ENCODE data around the gene TOP2B. TPM values are rescaled to one million over a fixed set of nuclear protein-coding genes. Genes with fewer than 3 reads are reported as not detected.

Gene TOP2B
- total and polyA plus RNA-seq, 3 donors from 2014 or later: 46.4 to 86.5 (median 76.9) TPM

DNA sequence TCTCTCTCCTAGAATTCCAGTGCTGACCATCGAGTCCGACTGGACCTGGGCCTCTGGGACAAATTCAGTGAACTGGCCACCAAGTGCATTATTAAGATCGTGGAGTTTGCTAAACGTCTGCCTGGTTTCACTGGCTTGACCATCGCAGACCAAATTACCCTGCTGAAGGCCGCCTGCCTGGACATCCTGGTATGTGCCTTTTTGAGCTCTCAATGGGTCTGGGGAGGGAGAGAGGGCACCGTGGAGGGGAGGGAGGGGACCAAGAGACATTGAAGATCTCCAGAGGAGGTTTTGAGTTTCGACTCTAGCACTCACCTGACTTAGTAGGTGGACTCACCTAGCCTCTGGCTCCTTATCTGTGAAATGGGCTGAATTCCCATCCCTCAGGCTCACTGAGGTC lies 84.2 kb downstream of the TOP2B start:
- no peaks in the 10 kb centered on the region for H3K36me3 ChIP-seq (ENCODE audit: low read depth, missing control alignments)
- WGBS, 2 donors: 89 to 93% methylated on average over 7 to 8 of the region's 8 CpGs
- intact Hi-C loops (cut with DNase I; ENCODE audit: low total_unique reads): no loop called here

DNA sequence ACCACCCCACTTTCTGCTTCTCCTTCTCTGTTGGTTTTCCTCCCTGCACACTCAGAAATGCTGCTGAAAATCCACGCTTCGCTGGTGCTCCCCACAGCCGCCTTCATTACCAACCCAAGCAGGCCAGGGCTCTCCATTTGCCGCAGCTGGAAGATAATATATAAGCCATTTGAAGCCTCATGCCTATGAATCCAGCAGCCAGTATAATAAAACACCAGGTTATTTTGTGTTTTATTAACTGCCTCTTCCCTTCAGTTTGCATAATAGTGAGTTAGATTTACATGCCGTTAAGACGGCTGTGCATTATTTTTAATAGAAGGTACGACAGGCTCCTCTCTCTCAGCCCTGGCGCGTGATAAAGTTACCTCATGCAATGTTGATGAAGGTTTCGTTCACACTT lies 86.6 kb downstream of the TOP2B start:
- TF ChIP-seq POLR2A (IDR thresholded peaks at IDR 0.05): no peak
- WGBS, 2 donors: 90 to 94% methylated on average over 9 to 10 of the region's 10 CpGs
- Histone ChIP-seq H3K9me3 (no peaks in the 10 kb centered on the region), H3K27ac (no peak overlapping the region), H3K27me3 (no peaks in the 10 kb centered on the region), H3K4me1 (peaks cover 3% of the 10 kb centered on the region), H3K4me3 (no peak overlapping the region), H3K36me3 (ENCODE audit: low read depth, missing control alignments) (no peaks in the 10 kb centered on the region)
- intact Hi-C loops (cut with DNase I; ENCODE audit: low total_unique reads): no loop called here
- DNase-seq: no peak

More for the DNA sequence above, 84.2 kb downstream of the TOP2B start:
- no peak for TF ChIP-seq POLR2A (IDR thresholded peaks at IDR 0.05)
- TF ChIP-seq, protein P1, sequence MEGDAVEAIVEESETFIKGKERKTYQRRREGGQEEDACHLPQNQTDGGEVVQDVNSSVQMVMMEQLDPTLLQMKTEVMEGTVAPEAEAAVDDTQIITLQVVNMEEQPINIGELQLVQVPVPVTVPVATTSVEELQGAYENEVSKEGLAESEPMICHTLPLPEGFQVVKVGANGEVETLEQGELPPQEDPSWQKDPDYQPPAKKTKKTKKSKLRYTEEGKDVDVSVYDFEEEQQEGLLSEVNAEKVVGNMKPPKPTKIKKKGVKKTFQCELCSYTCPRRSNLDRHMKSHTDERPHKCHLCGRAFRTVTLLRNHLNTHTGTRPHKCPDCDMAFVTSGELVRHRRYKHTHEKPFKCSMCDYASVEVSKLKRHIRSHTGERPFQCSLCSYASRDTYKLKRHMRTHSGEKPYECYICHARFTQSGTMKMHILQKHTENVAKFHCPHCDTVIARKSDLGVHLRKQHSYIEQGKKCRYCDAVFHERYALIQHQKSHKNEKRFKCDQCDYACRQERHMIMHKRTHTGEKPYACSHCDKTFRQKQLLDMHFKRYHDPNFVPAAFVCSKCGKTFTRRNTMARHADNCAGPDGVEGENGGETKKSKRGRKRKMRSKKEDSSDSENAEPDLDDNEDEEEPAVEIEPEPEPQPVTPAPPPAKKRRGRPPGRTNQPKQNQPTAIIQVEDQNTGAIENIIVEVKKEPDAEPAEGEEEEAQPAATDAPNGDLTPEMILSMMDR (IDR thresholded peaks at IDR 0.05): no peak
- Histone ChIP-seq H3K9me3 (no peaks in the 10 kb centered on the region), H3K27me3 (no peaks in the 10 kb centered on the region), H3K4me1 (no peaks in the 10 kb centered on the region), H3K4me3 (no peak overlapping the region), H3K27ac (no peak overlapping the region)
- DNase-seq: no peak

DNA sequence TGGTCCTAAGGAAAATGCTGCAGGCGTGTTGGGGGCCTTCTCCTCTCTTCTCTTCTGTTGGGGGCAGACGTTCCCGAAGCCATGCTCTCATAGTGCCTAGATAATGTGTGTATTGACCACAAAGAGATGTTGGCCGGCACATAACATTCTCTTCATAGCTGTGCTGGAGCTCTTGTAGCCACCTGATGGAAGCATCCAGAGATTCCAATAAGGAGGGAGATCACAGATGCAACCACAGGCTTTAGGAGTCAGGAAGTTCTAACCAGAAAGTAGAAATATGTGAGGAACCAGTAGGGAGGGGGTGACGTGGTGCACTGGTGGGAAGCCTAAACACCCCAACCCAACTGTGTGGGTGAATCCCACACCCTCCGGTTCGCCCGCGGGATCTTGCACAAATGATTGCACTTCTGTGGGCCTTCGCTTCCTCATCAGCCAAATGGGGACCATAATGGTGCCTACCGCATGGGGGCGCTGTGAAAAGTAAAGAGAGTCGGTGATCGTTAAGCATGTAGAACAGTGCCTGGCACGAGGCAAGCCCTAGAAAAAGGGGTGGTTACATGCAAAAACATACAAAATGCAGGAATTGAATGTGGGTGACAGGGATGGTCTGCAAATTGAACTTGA lies 87.8 kb downstream of the TOP2B start:
- no peak overlapping the region for H3K4me3 ChIP-seq

DNA sequence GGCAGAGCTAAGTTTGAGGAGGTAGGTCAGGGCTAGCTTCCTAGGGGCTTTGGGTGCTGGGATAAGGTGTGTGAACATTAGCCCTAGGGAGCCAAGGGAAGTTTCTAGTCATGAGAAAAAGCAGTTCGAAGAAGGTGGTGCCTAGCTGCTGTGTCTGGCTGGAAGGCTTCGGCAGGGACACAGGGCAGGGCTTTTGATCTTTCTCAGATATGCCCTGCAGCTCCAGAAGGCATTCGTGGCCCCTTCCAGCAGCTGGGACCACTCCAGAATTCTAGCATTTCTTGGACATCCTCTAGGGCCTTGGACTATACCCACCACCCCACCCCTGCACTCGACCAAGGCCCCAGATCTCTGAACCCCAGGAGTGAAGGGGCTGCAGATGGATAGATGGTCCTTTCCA lies 88.6 kb downstream of the TOP2B start:
- H3K4me3 ChIP-seq: no peak overlapping the region
- no peak overlapping the region for H3K27ac ChIP-seq
- H3K4me1 ChIP-seq: peaks cover 3% of the 10 kb centered on the region
- intact Hi-C loops (cut with DNase I; ENCODE audit: low total_unique reads): no loop called here
- no peaks in the 10 kb centered on the region for H3K9me3 ChIP-seq
- H3K36me3 ChIP-seq (ENCODE audit: low read depth, missing control alignments): no peaks in the 10 kb centered on the region
- no peaks in the 10 kb centered on the region for H3K27me3 ChIP-seq
- DNase-seq: no peak
- TF ChIP-seq, protein P1 (IDR thresholded peaks at IDR 0.05): no peak
- TF ChIP-seq POLR2A (IDR thresholded peaks at IDR 0.05): no peak
- 85 to 96% methylated on average over 4 of the region's 4 CpGs for WGBS, 2 donors

More for the DNA sequence above, 87.8 kb downstream of the TOP2B start:
- DNase-seq: peak; percentile 46
- H3K27ac ChIP-seq: no peak overlapping the region
- H3K36me3 ChIP-seq (ENCODE audit: low read depth, missing control alignments): no peaks in the 10 kb centered on the region
- H3K27me3 ChIP-seq: no peaks in the 10 kb centered on the region
- TF ChIP-seq, protein P1 (IDR thresholded peaks at IDR 0.05): peak in 1 of 3 experiments; percentile 39
- no peak for TF ChIP-seq POLR2A (IDR thresholded peaks at IDR 0.05)
- no peaks in the 10 kb centered on the region for H3K9me3 ChIP-seq
- 71 to 86% methylated on average over 15 of the region's 15 CpGs for WGBS, 2 donors
- intact Hi-C loops (cut with DNase I; ENCODE audit: low total_unique reads): no loop called here
- H3K4me1 ChIP-seq: peaks cover 3% of the 10 kb centered on the region

DNA sequence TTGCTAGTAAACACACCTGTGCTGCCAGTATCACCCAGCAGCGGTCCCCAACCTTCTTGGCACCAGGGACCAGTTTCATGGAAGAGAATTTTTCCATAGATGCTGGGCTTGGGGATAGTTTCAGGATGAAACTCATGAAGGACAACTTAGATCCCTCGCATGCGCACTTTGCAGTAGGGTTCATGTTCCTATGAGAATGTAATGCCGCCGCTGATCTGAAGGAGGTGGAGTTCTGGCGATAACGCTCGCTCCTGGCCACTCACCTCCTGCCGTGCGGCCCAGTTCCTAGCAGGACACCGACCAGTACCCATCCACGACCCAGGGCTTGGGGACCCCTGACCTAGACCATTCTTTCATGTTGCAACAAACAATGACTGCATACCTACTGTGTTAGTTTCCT lies 89.7 kb downstream of the TOP2B start:
- H3K27me3 ChIP-seq: no peaks in the 10 kb centered on the region
- H3K27ac ChIP-seq: no peak overlapping the region
- H3K4me1 ChIP-seq: peaks cover 3% of the 10 kb centered on the region
- TF ChIP-seq, protein P1 (IDR thresholded peaks at IDR 0.05): no peak
- no peak for TF ChIP-seq POLR2A (IDR thresholded peaks at IDR 0.05)
- H3K9me3 ChIP-seq: no peaks in the 10 kb centered on the region
- H3K36me3 ChIP-seq (ENCODE audit: low read depth, missing control alignments): no peaks in the 10 kb centered on the region
- intact Hi-C loops (cut with DNase I; ENCODE audit: low total_unique reads): no loop called here
- WGBS, 2 donors: 65 to 87% methylated on average over 12 of the region's 12 CpGs
- H3K4me3 ChIP-seq: no peak overlapping the region
- DNase-seq: no peak

Measured in testis (tissue), 3 donors.